Mucosa of gallbladder (tissue), 1 donor: ENCODE data around the gene ZNF664. TPM values are rescaled to one million over a fixed set of nuclear protein-coding genes. Genes with fewer than 3 reads are reported as not detected.
A peak's percentile ranks its signal among the peaks of the same experiment; 100 is the strongest.

Experiments
- DNase-seq: peaks from one replicate; pipeline ENCODE4 v3.0.0-alpha.2; 2020; ENCODE audit warnings: low spot score
- total RNA-seq: library from RNA; stranded (reverse); gene quantifications from one replicate; pipeline ENCODE4 v1.2.1, GENCODE V29; 2021
- donor health status: DM: no; HTN: no; CAD: no.

ZNF664 gene
- total RNA-seq = 146 TPM

DNA sequence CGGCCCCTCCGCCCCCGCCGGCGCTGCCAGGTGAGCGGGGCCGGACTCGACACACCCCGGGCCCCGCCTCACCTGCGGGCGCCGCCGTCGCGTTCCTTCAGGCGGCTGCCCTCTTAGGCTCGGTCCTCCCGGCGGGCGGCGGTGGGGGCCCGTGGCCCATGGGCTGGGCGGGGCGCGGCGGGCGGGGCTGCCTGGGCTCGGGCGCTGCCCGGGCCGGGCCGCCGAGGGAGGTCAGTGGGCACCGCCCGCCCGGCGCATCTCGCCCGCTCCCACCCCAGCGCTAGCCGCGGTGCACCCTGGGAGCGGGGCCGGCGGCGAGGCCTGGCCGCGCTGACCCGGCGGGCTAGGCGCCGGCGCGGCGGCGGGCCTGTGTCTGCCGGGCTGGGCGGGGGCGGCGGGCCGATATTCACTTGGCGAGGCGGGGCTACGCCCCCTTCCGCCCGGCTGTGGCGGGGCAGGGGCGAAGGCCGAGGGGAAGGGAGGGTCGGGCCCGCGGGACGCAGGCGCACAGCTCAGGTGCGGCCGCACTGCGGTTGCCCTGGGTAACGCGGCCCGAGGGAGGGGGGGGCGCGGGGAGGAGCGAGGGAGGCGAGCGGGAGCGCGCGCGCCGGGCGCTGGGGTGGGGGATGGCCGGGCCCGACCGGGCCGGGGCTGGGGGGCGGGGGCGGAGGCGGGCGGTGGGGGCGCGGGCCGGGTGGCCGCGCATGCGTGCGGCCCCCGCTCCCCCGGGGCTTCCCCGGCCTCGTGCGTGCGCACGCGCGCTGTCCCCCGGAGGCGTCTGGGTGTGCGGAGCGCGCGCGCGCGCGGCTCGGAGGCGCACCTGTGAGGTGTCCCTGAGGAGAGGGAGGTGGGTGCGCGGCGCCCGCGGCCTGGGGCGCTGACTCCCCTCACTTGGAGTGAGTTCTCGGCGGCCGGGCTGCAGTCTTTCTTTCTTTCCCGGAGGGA lies at the start of gene ZNF664, which contains the start of gene CCDC92:
TSS of gene ZNF664 (plus strand) at position 759 of the 945 bp plus-strand sequence. CDS start 38,930 bp downstream, outside the sequence.
TSS of gene CCDC92 (minus strand) at position 375 of the 945 bp plus-strand sequence. CDS start 28,526 bp downstream, outside the sequence.
- DNase-seq = peak; percentile 93

GRCh38 chr12:123923927-123924326 lies 49.1 kb upstream of the ZNF664 start:
- no peak for DNase-seq

GRCh38 chr12:123924539-123924938 lies 48.5 kb upstream of the ZNF664 start:
- DNase-seq = no peak

DNA sequence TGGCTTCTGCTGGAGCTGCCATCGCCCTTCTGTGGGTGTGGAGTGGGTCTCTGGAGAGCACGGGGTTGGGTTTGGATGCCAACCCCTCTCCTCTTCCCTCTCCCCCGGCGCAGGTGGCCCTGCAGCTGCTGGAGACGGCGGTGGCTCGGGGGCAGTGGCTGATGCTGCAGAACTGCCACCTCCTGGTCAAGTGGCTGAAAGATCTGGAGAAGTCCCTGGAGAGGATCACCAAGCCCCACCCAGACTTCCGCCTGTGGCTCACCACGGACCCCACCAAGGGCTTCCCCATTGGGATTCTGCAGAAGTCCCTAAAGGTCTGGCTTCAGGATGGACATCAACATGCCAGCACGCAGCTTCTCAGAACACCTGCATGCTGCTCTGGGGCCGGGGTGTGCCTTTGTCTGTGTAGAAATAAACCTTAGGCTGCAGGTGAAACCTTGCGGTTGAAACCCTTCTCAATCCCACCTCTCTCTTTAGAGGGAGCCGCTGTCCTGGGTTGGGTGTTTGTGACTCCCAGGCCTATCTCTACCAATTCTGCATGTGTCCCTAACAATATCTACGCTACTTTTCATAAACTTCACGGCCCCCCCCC lies 44.6 kb upstream of the ZNF664 start:
- no peak for DNase-seq

- no peak for DNase-seq
Measured at GRCh38 chr12:123928897-123929296, 44.1 kb upstream of the ZNF664 start.

DNA sequence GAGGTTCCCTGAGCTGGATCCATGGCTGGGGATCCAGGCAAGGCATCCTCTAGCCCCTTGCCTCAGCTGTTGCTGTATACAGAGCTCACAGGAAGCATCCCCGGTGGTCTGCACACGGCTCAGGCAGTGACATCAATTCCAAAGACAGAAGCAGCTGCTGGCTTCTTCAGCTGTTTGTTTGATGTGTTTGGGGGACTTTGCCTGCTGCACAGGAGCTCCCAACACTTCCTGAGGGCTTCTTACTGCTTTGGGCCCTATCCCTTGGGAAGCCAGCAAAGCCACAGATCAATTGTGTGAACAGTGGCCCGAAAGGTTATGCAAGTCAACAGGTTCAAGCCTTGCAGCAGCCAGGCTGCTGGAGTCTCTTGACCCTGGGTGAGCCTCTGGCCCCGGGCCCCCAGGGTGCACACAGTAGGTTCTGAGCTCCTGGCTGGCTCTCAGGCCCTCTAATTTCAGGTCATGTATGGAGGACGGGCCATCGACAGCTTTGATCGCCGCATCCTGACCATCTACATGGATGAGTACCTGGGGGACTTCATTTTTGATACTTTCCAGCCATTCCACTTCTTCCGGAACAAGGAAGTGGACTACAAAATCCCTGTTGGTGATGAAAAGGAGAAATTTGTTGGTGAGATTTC lies 43.0 kb upstream of the ZNF664 start:
- no peak for DNase-seq

DNA sequence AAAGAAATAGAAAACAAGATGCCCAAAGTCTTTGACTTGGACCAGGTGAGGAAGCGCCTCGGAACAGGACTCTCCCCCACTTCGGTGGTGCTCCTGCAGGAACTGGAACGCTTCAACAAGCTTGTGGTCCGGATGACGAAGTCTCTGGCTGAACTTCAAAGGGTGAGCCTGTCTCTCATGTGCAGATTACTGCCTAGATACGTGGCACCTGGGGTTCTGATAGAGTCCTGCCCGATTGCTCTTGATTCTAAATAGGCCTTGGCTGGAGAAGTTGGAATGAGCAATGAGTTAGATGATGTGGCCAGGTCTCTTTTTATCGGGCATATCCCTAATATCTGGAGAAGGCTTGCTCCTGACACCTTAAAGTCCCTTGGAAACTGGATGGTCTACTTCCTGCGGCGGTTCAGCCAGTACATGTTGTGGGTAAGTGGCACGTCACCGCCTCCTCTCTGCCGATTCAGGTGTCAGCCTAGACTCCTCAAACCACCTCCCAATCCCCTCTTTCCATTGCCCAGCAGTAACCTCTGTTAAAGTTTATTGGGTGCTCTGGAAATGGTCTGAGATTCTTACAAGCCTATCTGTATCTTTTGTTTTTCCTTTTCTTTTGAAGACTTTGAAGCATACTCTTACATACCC lies 41.2 kb upstream of the ZNF664 start:
- DNase-seq = no peak

DNA sequence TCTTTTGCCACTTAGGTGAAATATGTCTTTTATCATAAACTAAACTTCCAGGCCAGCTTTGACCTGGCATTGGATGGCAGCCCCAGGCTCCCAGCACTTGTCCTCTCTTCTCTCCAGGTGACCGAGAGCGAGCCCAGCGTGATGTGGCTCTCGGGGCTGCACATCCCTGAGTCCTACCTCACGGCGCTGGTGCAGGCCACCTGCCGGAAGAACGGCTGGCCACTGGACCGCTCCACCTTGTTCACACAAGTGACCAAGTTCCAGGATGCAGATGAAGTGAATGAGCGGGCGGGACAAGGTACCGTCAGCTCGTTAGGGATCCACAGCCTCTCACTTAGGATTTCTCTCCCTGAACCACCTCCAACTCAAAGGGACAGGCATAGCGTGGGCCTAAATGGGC lies 39.8 kb upstream of the ZNF664 start:
- no peak for DNase-seq

DNA sequence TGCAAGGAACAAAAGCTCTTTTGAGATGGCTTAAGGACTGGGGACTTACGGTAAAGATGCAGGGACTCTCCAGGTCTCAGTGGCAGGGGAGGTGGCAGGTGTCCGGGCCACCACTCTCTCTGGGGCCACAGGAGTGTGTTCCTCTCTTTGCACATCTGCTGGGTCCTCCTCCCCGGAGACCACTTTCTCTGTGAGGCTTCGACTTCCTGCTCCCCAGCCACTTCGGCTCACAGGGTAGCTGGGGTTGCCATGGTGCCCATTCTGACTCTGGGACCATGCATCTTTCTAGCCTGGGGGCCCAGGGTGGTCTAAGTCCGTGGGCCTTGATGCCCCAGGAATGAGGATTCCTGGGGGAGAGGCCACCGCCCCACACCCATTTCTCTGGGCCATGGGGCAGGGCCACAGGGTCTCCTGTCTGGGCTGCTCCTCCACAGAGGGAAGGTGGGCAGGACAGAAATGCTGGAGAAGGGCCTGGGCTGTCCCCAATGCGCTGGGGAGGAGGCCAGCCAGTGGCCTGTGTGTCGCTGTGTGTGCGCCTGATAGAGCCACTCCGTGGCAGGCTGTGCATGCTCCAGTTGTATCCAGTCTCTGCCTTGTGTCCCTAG lies 38.9 kb upstream of the ZNF664 start:
- DNase-seq = no peak

DNA sequence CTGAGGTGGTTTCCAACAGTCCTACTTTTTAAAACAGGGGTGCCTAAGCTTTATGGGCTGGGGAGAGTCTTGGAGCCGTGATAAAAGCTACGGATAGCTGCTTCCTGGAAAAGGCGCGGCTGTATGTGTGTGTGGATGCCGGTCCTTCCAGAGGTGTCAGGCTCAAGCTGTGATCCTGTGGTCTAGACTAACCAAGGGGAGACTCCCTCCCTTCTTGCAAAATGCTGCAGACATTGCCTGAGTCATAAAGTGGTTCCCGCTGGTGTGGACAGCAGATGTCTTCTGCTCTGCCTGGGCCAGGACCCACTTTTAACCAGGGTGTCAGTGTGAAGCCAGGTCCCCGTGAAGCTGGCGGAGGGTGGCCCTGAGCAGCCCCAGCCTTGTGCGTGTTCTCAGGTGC lies 38.2 kb upstream of the ZNF664 start:
- no peak for DNase-seq

GRCh38 chr12:123935956-123936355 lies 37.1 kb upstream of the ZNF664 start:
- DNase-seq = no peak

DNA sequence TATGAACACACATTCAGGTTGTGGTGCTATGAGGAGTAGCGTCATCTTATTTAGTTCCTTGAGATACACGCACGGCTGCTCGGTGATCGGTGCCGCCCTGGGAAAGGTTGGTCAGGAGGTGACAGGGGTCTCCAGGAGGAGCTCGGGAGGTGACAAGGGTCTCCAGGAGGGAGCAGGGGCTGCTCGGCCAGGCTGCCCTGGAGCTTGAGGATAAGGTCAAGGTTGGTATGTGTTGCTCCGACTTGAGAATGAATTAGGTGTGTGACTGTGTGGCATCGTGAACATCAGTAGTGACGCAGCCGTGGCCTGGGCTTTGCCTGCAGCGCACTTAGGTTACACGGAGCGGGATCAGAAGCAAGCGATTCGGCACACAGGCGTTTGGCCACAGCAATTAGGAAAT lies 36.5 kb upstream of the ZNF664 start:
- no peak for DNase-seq

DNA sequence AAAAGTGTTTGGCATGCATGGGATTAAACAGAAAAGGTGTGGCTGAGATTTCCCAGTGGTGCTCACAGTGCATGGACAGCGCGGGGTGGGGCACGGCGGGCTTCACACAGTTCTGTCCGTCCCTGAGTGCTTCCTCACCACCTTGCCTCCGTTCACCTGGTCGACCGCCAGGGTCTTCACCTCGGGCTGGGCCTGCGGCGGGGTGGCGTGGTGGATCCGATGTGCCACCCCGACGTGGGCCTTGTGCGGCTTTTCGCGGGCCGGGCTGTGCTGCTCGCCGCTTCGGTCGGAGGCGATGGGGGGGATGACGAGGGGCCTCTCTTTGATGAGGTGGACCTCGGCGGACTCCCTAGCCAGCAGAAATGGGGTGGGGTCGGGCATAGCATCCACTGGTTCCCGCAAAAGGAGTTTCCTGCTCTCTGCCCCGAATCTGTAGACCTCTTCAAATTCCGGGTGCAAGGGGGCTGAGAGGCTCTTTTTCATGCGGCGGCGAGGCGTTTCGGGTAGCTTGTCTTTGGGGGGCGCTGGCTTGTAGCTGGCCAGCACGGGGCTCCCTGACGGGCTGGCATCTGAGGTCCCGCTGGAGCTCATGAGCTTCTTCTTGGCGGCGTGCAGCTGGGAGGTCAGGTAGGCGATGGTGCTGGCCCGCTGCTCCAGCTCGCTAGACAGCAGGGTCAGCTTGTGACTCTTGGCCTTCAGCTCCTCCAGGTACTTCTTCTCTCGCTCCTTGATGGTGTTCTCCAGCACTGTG lies 35.9 kb upstream of the ZNF664 start:
- no peak for DNase-seq

DNA sequence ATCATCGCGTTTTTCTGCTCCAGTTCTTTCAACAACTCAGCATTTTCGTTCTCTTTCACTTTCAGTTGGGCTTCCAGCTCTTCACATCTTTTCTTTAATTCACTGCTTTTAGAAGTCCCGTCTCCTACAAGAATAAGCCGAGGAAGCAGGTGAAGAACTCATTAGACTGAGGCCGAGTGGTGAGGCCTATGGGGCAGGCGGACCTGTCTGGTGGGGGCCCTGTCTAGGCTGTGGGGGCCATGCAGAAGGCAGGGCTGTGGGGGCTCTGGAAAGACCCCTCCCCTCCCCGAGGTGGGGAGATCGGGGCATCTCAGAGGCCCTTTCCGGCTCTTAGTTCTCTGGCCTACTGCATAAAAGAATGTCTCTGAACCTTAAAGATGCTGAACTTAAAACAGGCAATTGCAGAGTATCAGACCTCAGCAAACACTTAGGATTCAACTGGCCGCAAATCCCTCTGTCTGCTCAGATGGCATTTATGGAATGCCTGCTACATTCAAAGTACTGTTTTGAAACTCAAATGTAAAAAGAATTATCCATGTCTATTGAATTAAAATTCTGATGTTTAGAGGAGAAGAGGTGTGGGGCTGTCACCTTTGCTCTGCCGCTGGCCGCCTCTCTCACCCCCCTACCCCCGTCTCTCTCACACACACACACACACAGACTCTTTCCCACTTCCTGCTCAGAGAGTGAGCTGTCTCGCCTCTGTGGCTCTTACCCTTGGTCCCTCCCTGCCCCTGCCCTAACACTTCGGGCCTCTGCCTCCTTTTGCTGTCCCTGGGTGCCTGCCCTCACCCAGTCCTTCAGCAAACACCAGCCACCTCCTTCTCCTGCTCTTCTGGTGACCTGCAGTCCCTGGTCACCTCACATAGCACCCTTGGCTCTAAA lies 35.1 kb upstream of the ZNF664 start:
- DNase-seq = no peak

- DNase-seq = no peak
Measured at GRCh38 chr12:123938679-123939480, 34.1 kb upstream of the ZNF664 start.

DNA sequence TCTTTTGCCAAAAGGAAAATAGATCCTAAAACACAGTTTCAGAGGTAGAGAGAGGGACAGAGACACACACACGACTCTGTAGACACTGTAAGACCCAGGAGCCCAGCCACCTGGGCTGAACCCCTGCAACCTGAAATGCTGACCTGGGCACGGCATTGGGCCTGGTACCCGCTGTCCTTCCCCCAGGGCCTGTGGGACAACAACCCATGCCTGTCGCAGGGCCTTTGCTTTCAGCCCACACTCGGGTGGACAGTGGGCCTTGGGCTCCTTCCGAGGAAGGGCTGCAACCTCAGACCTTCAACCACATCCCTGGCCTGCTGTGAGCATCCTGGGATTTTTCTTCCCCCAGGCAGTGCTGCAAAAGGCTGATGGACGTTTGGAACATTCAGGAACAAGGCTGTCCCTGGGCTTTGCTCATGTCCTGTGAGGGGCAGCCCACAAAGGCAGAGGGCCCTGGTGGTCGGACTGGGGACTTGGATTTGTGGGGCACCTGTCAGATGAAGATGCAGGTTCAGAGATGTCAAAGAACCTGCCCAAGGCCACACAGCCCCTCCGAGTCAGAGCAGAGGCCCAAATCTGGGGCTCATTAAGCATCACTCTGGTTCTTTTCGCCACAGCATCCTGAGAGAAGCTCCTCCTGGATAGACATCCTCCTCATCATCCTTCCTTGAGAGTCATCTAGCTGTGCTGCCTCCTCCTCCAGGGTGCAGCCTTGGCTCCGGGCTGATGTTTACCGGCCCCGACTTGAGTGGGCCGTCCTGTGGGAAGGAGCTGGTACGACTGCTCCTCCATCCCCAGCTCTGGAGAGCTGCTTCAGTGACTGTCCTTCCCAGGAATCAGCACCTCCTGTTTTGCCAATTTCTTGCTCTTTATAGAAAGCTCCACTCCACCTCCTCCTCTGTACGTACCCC lies 33.0 kb upstream of the ZNF664 start:
- DNase-seq = no peak

DNA sequence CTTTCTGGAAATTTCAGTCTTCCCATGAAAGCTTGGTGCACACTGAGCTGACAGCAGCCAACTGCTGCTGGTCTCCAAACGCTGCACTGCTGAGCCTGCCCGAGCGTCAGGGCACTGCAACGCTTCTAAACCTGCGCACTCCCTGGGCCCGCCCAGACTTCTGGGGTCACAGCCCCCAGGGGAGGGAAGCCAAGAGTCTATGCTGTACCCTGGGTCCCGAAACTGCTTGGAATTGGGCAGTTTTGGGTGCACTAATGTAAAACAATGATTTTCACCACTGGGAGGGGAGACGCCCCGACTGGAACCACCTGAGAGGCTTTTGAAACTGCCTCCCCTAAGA lies 32.4 kb upstream of the ZNF664 start:
- DNase-seq = no peak

DNA sequence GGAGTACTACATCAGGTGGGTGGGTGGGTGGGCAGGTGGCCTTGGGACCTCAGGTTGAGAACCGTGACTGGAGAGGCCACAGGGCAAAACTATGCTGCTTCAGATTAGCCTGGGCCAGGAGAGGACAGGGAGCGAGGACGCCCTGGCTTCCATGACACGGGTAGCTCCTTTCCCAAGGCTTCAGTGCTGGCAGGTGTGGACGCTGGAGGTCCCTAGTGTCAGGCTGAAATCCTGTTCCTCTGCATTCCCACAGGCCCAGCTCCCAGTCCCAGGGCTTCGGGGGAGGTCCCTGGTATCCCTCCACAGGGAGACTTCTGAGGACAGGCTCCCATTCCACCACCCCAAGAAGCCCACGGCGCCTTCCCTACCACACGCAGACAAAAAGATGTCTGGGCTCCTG lies 32.0 kb upstream of the ZNF664 start:
- DNase-seq = no peak
